ENCODE results near the gene AOPEP. TPM values are rescaled to one million over a fixed set of nuclear protein-coding genes. Genes with fewer than 3 reads are reported as not detected.

Gene AOPEP
- polyA plus RNA-seq, 1 of the 3 experiments (the other 2 are of a cell fraction), result 54.6 TPM

GRCh38 chr9:95001720-95002119 lies 275.2 kb downstream of the AOPEP start:
- no peak for DNase-seq
- Histone ChIP-seq H3K36me3 (replicated peaks in 1 of 2; ENCODE audit: control insufficient read depth in 1 of 2, insufficient read depth in 2 of 2, low read length in 1 of 2) (peaks cover 0 to 9% of the 10 kb centered on the region in 2 experiments), H2AFZ (ENCODE audit: low read depth) (no peak overlapping the region), H3K9me3 (no peaks in the 10 kb centered on the region), H3K4me2 (no peak overlapping the region), H3K27me3 (ENCODE audit: insufficient read depth) (no peaks in the 10 kb centered on the region), H3K4me1 (ENCODE audit: control insufficient read depth in 1 of 2, insufficient read depth in 2 of 2, low read depth in 1 of 2, low read length in 1 of 2) (peaks cover 0 to 14% of the 10 kb centered on the region in 2 experiments; a peak in 2 of 4 replicates), H3K4me3 (ENCODE audit: low read depth in 2 of 2, low read length in 1 of 2) (no peak overlapping the region), H4K20me1 (ENCODE audit: insufficient read depth) (no peaks in the 10 kb centered on the region), H3F3A (replicated peaks; ENCODE audit: insufficient read depth) (peaks cover 11% of the 10 kb centered on the region), H3K27ac (ENCODE audit: low read depth in 2 of 2, low read length in 1 of 2) (no peak overlapping the region), H3K9me2 (no peaks in the 10 kb centered on the region), H3K9ac (no peak overlapping the region), H3K79me2 (ENCODE audit: insufficient read depth) (peaks cover 22% of the 10 kb centered on the region)
- WGBS (ENCODE audit: low lambda C conversion rate), result 98% methylated on average over 7 of the region's 7 CpGs
- ChIA-PET POLR2A (no interaction called here), CTCF (interaction anchor here (2.6 kb wide), 1 partner anchor 219 kb away, joined by 16 read pairs; no protein-coding TSS in a partner anchor)
- no peak for TF ChIP-seq NRF1 (IDR thresholded peaks at IDR 0.05; ENCODE audit: low read depth, low read length)
- TF ChIP-seq, protein P1, sequence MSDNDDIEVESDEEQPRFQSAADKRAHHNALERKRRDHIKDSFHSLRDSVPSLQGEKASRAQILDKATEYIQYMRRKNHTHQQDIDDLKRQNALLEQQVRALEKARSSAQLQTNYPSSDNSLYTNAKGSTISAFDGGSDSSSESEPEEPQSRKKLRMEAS (IDR thresholded peaks at IDR 0.05; ENCODE audit: low read depth), result no peak
- TF ChIP-seq GABPA (IDR thresholded peaks at IDR 0.05; ENCODE audit: low read depth), result no peak
- TF ChIP-seq, protein P2, sequence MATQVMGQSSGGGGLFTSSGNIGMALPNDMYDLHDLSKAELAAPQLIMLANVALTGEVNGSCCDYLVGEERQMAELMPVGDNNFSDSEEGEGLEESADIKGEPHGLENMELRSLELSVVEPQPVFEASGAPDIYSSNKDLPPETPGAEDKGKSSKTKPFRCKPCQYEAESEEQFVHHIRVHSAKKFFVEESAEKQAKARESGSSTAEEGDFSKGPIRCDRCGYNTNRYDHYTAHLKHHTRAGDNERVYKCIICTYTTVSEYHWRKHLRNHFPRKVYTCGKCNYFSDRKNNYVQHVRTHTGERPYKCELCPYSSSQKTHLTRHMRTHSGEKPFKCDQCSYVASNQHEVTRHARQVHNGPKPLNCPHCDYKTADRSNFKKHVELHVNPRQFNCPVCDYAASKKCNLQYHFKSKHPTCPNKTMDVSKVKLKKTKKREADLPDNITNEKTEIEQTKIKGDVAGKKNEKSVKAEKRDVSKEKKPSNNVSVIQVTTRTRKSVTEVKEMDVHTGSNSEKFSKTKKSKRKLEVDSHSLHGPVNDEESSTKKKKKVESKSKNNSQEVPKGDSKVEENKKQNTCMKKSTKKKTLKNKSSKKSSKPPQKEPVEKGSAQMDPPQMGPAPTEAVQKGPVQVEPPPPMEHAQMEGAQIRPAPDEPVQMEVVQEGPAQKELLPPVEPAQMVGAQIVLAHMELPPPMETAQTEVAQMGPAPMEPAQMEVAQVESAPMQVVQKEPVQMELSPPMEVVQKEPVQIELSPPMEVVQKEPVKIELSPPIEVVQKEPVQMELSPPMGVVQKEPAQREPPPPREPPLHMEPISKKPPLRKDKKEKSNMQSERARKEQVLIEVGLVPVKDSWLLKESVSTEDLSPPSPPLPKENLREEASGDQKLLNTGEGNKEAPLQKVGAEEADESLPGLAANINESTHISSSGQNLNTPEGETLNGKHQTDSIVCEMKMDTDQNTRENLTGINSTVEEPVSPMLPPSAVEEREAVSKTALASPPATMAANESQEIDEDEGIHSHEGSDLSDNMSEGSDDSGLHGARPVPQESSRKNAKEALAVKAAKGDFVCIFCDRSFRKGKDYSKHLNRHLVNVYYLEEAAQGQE (IDR thresholded peaks at IDR 0.05; ENCODE audit: low read depth, low read length), result no peak
- no peak for TF ChIP-seq EP300 (IDR thresholded peaks at IDR 0.05; ENCODE audit: borderline replicate concordance in 1 of 2, low read depth in 1 of 2, low read length in 1 of 2)
- TF ChIP-seq IRF3 (IDR thresholded peaks at IDR 0.05; ENCODE audit: low read depth, low read length), result no peak
- TF ChIP-seq, protein P3, sequence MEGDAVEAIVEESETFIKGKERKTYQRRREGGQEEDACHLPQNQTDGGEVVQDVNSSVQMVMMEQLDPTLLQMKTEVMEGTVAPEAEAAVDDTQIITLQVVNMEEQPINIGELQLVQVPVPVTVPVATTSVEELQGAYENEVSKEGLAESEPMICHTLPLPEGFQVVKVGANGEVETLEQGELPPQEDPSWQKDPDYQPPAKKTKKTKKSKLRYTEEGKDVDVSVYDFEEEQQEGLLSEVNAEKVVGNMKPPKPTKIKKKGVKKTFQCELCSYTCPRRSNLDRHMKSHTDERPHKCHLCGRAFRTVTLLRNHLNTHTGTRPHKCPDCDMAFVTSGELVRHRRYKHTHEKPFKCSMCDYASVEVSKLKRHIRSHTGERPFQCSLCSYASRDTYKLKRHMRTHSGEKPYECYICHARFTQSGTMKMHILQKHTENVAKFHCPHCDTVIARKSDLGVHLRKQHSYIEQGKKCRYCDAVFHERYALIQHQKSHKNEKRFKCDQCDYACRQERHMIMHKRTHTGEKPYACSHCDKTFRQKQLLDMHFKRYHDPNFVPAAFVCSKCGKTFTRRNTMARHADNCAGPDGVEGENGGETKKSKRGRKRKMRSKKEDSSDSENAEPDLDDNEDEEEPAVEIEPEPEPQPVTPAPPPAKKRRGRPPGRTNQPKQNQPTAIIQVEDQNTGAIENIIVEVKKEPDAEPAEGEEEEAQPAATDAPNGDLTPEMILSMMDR (IDR thresholded peaks at IDR 0.05), result no peak
- no peak for TF ChIP-seq TCF12 (IDR thresholded peaks at IDR 0.05)
- TF ChIP-seq FOSL2 (IDR thresholded peaks at IDR 0.05; ENCODE audit: borderline replicate concordance, low read depth), result no peak
- TF ChIP-seq RAD21 (IDR thresholded peaks at IDR 0.05; ENCODE audit: low read length), result no peak
- TF ChIP-seq FOXJ3 (CRISPR knock-in tag; IDR thresholded peaks at IDR 0.05), result no peak
- no peak for TF ChIP-seq MEF2A (IDR thresholded peaks at IDR 0.05; ENCODE audit: borderline replicate concordance, low read depth)
